Astrocyte (in vitro differentiated cells and primary cell): Measurements from ENCODE around the gene F12. TPM values are rescaled to one million over a fixed set of nuclear protein-coding genes. Genes with fewer than 3 reads are reported as not detected.

Experiments
- DNase-seq: peaks from one replicate; pipeline ENCODE4 v3.0.0-alpha.2; 2010; ENCODE audit warnings: low read depth
- FAIRE-seq: peaks from 2 replicates; lab custom pipeline; 2011; peaks lifted over from hg19 to GRCh38; lab: Jason Lieb, UNC
- H2AFZ ChIP-seq: 2 replicates; pipeline ENCODE4 v1.6.0; 2012; ENCODE audit warnings: low read depth, low read length, inconsistent platforms
- H3K27ac ChIP-seq: 2 replicates; pipeline ENCODE4 v1.5.1; 2011; ENCODE audit warnings: low read depth, low read length, inconsistent platforms
- H3K27me3 ChIP-seq: 2 replicates; pipeline ENCODE4 v1.6.0; 2011; ENCODE audit warnings: low read length, inconsistent platforms; ENCODE audit not compliant: insufficient read depth
- H3K36me3 ChIP-seq: 2 replicates; pipeline ENCODE4 v1.5.1; 2011; ENCODE audit warnings: low read length, inconsistent platforms; ENCODE audit not compliant: insufficient read depth
- H3K4me1 ChIP-seq: 2 replicates; pipeline ENCODE4 v1.5.1; 2011; ENCODE audit warnings: low read length, inconsistent platforms; ENCODE audit not compliant: insufficient read depth
- H3K4me2 ChIP-seq: 2 replicates; pipeline ENCODE4 v1.6.0; 2012; ENCODE audit warnings: low read length, inconsistent platforms
- H3K4me3 ChIP-seq: 2 replicates; pipeline ENCODE4 v1.5.1; 2011; ENCODE audit warnings: low read depth, mild to moderate bottlenecking, low read length, inconsistent platforms; ENCODE audit not compliant: insufficient read depth
- H3K79me2 ChIP-seq: 2 replicates; pipeline ENCODE4 v1.6.0; 2012; ENCODE audit warnings: mild to moderate bottlenecking, low read length, inconsistent platforms; ENCODE audit not compliant: insufficient read depth
- H3K9ac ChIP-seq: 2 replicates; pipeline ENCODE4 v1.6.0; 2012; ENCODE audit warnings: mild to moderate bottlenecking, low read length, inconsistent platforms
- H3K9me3 ChIP-seq: 2 replicates; pipeline ENCODE4 v1.5.1; 2012; ENCODE audit warnings: low read depth, mild to moderate bottlenecking, low read length, inconsistent platforms; ENCODE audit not compliant: insufficient read depth
- H4K20me1 ChIP-seq: 2 replicates; pipeline ENCODE4 v1.6.0; 2012; ENCODE audit warnings: low read length, inconsistent platforms; ENCODE audit not compliant: insufficient read depth
- H3K27ac Mint-ChIP-seq: one replicate; pipeline ENCODE4 v1.8.0; 2021; ENCODE audit warnings: mild to moderate bottlenecking, mixed read lengths; ENCODE audit not compliant: unreplicated experiment
- H3K27me3 Mint-ChIP-seq: one replicate; pipeline ENCODE4 v1.8.0; 2021; ENCODE audit warnings: low read depth, mixed read lengths; ENCODE audit not compliant: unreplicated experiment
- H3K36me3 Mint-ChIP-seq: one replicate; pipeline ENCODE4 v1.8.0; 2021; ENCODE audit warnings: low read depth, mixed read lengths; ENCODE audit not compliant: unreplicated experiment
- H3K4me1 Mint-ChIP-seq: one replicate; pipeline ENCODE4 v1.8.0; 2021; ENCODE audit warnings: low read depth, mixed read lengths; ENCODE audit not compliant: unreplicated experiment
- H3K4me3 Mint-ChIP-seq: one replicate; pipeline ENCODE4 v1.8.0; 2021; ENCODE audit warnings: mild to moderate bottlenecking, moderate library complexity, mixed read lengths; ENCODE audit not compliant: unreplicated experiment
- H3K9me3 Mint-ChIP-seq: one replicate; pipeline ENCODE4 v1.8.0; 2021; ENCODE audit warnings: mild to moderate bottlenecking, mixed read lengths; ENCODE audit not compliant: unreplicated experiment
- EZH2 ChIP-seq: IDR thresholded peaks from 2 replicates; pipeline ENCODE4 v1.6.1; 2012; ENCODE audit warnings: mild to moderate bottlenecking, low read length, inconsistent platforms; ENCODE audit not compliant: insufficient read depth
- total RNA-seq: library from RNA; stranded (reverse); gene quantifications from 2 replicates; pipeline ENCODE4 v1.2.1, GENCODE V29; 2021
- TF ChIP-seq, protein P1 (sequence below): IDR thresholded peaks from 2 replicates; pipeline ENCODE4 v1.5.1; 2011; ENCODE audit warnings: low read depth, mild to moderate bottlenecking, inconsistent platforms, low read length, moderate library complexity; ENCODE audit not compliant: insufficient read depth

F12 gene
- total RNA-seq, 1 donor from 2014 or later: 3.0 TPM

DNA sequence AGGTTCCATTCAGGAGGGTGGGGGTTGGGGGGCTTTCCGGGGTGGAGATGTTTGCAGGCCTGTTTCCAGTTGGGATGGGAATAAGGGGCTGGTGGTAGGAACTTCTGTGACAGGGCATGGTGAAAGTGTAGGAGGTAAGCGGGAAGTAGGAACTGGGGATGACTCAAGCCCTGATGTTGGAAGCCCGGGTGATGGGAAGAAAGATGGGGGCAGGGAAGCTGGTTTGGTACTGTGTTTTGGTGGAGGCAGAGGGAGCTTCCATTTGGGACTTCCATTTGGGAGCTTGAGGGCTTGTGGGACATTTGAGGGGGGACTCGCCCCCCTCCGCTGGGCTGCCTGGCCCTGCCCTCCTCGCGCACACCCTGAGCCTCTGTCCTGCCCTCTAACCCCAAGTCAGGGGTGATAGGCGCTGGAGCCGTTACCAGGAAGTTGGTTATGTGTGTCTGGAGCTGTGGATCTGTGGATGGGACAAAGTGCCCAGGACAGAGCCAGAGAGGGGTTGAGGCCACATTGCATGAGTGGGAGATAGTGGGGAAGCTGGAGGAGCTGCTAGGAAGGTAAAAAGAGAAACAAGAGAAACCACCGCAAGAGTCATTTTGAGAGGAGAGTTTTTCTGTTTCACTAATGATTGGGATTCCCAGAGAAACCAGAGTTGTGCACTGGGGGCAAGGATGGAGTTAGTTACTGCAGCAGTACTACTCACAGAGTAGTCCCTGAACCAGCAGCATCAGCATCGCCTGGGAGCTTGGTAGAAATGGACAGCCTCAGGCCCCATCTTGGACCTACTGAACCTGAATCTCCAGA lies 45.0 kb downstream of the F12 start:
- H3K9me3 ChIP-seq: no peaks in the 10 kb centered on the region
- H3K27ac Mint-ChIP-seq: no peak overlapping the region
- H3K4me1 Mint-ChIP-seq: peaks cover 6% of the 10 kb centered on the region
- H3K79me2 ChIP-seq: no peaks in the 10 kb centered on the region
- peaks cover 7% of the 10 kb centered on the region for H3K27me3 ChIP-seq
- no peak overlapping the region for H3K4me3 Mint-ChIP-seq
- H2AFZ ChIP-seq: no peak overlapping the region
- no peak overlapping the region for H3K4me3 ChIP-seq
- no peaks in the 10 kb centered on the region for H3K36me3 ChIP-seq
- peaks cover 20% of the 10 kb centered on the region for H3K4me1 ChIP-seq
- peaks cover 23% of the 10 kb centered on the region for H3K27me3 Mint-ChIP-seq
- no peak for DNase-seq
- no peak for FAIRE-seq
- TF ChIP-seq, protein P1, sequence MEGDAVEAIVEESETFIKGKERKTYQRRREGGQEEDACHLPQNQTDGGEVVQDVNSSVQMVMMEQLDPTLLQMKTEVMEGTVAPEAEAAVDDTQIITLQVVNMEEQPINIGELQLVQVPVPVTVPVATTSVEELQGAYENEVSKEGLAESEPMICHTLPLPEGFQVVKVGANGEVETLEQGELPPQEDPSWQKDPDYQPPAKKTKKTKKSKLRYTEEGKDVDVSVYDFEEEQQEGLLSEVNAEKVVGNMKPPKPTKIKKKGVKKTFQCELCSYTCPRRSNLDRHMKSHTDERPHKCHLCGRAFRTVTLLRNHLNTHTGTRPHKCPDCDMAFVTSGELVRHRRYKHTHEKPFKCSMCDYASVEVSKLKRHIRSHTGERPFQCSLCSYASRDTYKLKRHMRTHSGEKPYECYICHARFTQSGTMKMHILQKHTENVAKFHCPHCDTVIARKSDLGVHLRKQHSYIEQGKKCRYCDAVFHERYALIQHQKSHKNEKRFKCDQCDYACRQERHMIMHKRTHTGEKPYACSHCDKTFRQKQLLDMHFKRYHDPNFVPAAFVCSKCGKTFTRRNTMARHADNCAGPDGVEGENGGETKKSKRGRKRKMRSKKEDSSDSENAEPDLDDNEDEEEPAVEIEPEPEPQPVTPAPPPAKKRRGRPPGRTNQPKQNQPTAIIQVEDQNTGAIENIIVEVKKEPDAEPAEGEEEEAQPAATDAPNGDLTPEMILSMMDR: no peak
- no peak for TF ChIP-seq EZH2
- peaks cover 3% of the 10 kb centered on the region for H3K9me3 Mint-ChIP-seq
- H3K27ac ChIP-seq: no peak overlapping the region
- H3K4me2 ChIP-seq: no peak overlapping the region
- no peaks in the 10 kb centered on the region for H4K20me1 ChIP-seq
- peaks cover 11% of the 10 kb centered on the region for H3K36me3 Mint-ChIP-seq
- H3K9ac ChIP-seq: no peak overlapping the region

DNA sequence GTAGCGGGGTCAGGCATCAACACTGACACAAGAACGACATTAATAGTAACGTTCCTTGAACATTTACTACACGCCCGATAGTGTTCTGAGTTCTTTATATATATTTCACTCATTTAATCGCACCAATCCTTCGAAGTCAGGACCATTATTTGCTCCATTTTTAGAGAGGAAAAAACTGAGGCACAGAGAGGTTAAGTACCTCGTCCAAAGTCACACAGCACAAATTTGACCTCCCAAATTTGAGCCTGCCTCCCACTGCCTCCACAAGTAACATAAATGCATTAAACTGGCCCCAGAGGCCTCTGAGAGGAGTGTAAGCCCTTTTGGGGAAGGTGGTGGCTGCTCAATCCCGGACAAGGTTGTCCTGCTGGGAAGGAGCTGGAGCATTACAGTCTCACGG lies 45.8 kb downstream of the F12 start:
- H3K79me2 ChIP-seq: no peaks in the 10 kb centered on the region
- no peak overlapping the region for H2AFZ ChIP-seq
- no peaks in the 10 kb centered on the region for H4K20me1 ChIP-seq
- peaks cover 27% of the 10 kb centered on the region for H3K27me3 Mint-ChIP-seq
- peak overlapping the region; percentile 44 for H3K4me3 ChIP-seq
- no peak overlapping the region for H3K27ac ChIP-seq
- H3K27me3 ChIP-seq: peaks cover 6% of the 10 kb centered on the region
- no peak for TF ChIP-seq EZH2
- TF ChIP-seq, protein P1: no peak
- no peak overlapping the region for H3K27ac Mint-ChIP-seq
- no peaks in the 10 kb centered on the region for H3K36me3 ChIP-seq
- peaks cover 6% of the 10 kb centered on the region for H3K4me1 Mint-ChIP-seq
- no peaks in the 10 kb centered on the region for H3K9me3 Mint-ChIP-seq
- H3K36me3 Mint-ChIP-seq: peaks cover 4% of the 10 kb centered on the region
- DNase-seq: no peak
- no peaks in the 10 kb centered on the region for H3K9me3 ChIP-seq
- H3K4me1 ChIP-seq: peaks cover 20% of the 10 kb centered on the region
- peak overlapping the region; percentile 83 for H3K4me2 ChIP-seq
- no peak for FAIRE-seq
- H3K9ac ChIP-seq: no peak overlapping the region
- H3K4me3 Mint-ChIP-seq: no peak overlapping the region
